ENCODE data around the gene EXOC6.

Gene EXOC6

DNA sequence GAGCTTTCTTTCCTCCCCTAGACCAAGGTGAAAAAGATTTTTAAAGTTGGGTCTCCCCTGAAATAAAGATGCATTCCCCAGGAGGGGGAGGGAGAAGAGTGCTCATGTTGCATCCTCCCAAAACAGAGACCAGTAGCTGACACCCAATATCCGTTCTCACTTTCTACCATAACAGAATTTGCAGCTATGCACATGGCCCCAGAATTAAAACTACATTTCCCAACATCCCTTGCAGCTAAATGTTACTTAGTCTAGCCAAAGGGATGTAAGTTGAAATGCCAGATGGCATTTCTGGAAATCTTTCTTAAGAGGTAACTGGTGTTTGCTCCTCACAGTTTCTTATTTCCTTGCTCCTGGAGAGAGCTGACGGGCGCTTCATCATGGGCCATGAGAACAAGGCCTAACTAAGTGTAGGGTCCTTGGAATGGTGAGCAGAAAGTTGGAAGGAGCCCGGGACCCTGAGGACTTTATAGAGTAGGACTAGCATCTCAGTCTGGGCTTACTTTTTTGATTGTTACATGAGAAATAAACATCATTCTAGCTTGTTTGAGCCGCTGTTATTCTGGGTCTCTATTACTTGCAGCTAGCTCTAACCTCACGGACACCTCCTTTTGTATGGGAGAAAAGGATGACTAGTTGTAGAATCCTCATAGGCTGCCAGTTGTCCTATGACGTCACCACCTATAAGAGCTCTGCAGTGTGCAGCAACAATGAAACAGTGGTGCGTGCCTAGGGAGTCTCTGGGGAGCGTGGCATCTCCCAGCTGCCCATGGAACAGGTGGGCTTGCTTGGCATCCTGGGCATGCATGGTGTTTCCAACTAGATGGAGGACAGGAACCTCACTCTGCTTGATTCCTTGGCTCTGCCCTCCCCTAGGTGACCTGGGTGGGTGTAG, 46.1 kb upstream of the EXOC6 start:
- no peak for ATAC-seq
- TF ChIP-seq ZNF70 (CRISPR knock-in tag; IDR thresholded peaks at IDR 0.05) (no peak), TCF4 (CRISPR knock-in tag; IDR thresholded peaks at IDR 0.05; ENCODE audit: borderline replicate concordance) (no peak), PPARA (CRISPR knock-in tag; IDR thresholded peaks at IDR 0.05; ENCODE audit: borderline replicate concordance) (no peak), TOX (CRISPR knock-in tag; IDR thresholded peaks at IDR 0.05; ENCODE audit: borderline replicate concordance) (no peak), ZNF565 (CRISPR knock-in tag; conservative IDR thresholded peaks at IDR 0.05; ENCODE audit: low read depth) (no peak)
- TF ChIP-seq, protein P1, sequence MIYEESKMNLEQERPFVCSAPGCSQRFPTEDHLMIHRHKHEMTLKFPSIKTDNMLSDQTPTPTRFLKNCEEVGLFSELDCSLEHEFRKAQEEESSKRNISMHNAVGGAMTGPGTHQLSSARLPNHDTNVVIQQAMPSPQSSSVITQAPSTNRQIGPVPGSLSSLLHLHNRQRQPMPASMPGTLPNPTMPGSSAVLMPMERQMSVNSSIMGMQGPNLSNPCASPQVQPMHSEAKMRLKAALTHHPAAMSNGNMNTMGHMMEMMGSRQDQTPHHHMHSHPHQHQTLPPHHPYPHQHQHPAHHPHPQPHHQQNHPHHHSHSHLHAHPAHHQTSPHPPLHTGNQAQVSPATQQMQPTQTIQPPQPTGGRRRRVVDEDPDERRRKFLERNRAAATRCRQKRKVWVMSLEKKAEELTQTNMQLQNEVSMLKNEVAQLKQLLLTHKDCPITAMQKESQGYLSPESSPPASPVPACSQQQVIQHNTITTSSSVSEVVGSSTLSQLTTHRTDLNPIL (CRISPR knock-in tag; IDR thresholded peaks at IDR 0.05; ENCODE audit: low read depth), result no peak
- TF ChIP-seq, protein P2, sequence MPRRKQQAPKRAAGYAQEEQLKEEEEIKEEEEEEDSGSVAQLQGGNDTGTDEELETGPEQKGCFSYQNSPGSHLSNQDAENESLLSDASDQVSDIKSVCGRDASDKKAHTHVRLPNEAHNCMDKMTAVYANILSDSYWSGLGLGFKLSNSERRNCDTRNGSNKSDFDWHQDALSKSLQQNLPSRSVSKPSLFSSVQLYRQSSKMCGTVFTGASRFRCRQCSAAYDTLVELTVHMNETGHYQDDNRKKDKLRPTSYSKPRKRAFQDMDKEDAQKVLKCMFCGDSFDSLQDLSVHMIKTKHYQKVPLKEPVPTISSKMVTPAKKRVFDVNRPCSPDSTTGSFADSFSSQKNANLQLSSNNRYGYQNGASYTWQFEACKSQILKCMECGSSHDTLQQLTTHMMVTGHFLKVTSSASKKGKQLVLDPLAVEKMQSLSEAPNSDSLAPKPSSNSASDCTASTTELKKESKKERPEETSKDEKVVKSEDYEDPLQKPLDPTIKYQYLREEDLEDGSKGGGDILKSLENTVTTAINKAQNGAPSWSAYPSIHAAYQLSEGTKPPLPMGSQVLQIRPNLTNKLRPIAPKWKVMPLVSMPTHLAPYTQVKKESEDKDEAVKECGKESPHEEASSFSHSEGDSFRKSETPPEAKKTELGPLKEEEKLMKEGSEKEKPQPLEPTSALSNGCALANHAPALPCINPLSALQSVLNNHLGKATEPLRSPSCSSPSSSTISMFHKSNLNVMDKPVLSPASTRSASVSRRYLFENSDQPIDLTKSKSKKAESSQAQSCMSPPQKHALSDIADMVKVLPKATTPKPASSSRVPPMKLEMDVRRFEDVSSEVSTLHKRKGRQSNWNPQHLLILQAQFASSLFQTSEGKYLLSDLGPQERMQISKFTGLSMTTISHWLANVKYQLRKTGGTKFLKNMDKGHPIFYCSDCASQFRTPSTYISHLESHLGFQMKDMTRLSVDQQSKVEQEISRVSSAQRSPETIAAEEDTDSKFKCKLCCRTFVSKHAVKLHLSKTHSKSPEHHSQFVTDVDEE (CRISPR knock-in tag; IDR thresholded peaks at IDR 0.05), result no peak

DNA sequence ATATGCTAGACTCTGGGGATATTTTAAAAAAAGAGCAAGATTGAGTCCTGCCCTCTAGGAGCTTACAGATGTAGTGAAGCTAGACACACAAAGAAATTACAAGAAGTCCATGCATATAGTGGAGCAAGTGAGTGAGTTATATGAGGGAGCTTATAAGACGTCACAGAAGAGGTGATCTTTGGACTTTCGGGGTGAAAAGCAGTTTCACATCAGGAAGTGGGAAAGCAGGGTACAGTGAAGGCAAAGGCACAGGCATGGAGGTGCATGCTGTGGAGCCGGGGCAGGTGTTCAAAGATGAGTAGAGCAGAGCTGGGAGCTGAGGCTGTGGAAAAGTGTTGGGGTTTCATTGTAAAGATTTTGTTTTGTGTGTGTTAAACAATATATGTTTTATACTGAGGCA, 38.5 kb upstream of the EXOC6 start:
- TF ChIP-seq, protein P1 (CRISPR knock-in tag; IDR thresholded peaks at IDR 0.05; ENCODE audit: low read depth), result no peak
- TF ChIP-seq, protein P3, sequence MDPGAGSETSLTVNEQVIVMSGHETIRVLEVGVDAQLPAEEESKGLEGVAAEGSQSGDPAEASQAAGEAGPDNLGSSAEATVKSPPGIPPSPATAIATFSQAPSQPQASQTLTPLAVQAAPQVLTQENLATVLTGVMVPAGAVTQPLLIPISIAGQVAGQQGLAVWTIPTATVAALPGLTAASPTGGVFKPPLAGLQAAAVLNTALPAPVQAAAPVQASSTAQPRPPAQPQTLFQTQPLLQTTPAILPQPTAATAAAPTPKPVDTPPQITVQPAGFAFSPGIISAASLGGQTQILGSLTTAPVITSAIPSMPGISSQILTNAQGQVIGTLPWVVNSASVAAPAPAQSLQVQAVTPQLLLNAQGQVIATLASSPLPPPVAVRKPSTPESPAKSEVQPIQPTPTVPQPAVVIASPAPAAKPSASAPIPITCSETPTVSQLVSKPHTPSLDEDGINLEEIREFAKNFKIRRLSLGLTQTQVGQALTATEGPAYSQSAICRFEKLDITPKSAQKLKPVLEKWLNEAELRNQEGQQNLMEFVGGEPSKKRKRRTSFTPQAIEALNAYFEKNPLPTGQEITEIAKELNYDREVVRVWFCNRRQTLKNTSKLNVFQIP (CRISPR knock-in tag; IDR thresholded peaks at IDR 0.05; ENCODE audit: borderline replicate concordance, low read depth), result no peak
- TF ChIP-seq, protein P2 (CRISPR knock-in tag; IDR thresholded peaks at IDR 0.05), result no peak
- TF ChIP-seq ZC3H10 (CRISPR knock-in tag; IDR thresholded peaks at IDR 0.05), result no peak
- no peak for TF ChIP-seq CSDC2 (CRISPR knock-in tag; IDR thresholded peaks at IDR 0.05)
- TF ChIP-seq TOX (CRISPR knock-in tag; IDR thresholded peaks at IDR 0.05; ENCODE audit: borderline replicate concordance), result no peak
- TF ChIP-seq, protein P4, sequence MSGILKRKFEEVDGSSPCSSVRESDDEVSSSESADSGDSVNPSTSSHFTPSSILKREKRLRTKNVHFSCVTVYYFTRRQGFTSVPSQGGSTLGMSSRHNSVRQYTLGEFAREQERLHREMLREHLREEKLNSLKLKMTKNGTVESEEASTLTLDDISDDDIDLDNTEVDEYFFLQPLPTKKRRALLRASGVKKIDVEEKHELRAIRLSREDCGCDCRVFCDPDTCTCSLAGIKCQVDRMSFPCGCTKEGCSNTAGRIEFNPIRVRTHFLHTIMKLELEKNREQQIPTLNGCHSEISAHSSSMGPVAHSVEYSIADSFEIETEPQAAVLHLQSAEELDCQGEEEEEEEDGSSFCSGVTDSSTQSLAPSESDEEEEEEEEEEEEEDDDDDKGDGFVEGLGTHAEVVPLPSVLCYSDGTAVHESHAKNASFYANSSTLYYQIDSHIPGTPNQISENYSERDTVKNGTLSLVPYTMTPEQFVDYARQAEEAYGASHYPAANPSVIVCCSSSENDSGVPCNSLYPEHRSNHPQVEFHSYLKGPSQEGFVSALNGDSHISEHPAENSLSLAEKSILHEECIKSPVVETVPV (CRISPR knock-in tag; IDR thresholded peaks at IDR 0.05), result no peak
- no peak for TF ChIP-seq ZNF565 (CRISPR knock-in tag; conservative IDR thresholded peaks at IDR 0.05; ENCODE audit: low read depth)
- no peak for TF ChIP-seq BACH2 (CRISPR knock-in tag; IDR thresholded peaks at IDR 0.05; ENCODE audit: borderline replicate concordance)
- TF ChIP-seq ZNF70 (CRISPR knock-in tag; IDR thresholded peaks at IDR 0.05), result no peak
- no peak for TF ChIP-seq SNAI2 (CRISPR knock-in tag; IDR thresholded peaks at IDR 0.05)
- no peak for TF ChIP-seq TCF4 (CRISPR knock-in tag; IDR thresholded peaks at IDR 0.05; ENCODE audit: borderline replicate concordance)
- TF ChIP-seq PPARA (CRISPR knock-in tag; IDR thresholded peaks at IDR 0.05; ENCODE audit: borderline replicate concordance), result no peak
- TF ChIP-seq ESRRG (CRISPR knock-in tag; IDR thresholded peaks at IDR 0.05), result no peak
- no peak for TF ChIP-seq ZFP30 (CRISPR knock-in tag; IDR thresholded peaks at IDR 0.05)
- no peak for ATAC-seq

Data from SK-N-SH treated with all-trans-retinoic acid at 6 μM for 48 hours (cell line).